HepG2 (cell line): ENCODE measurements around the gene PITX3. TPM values are rescaled to one million over a fixed set of nuclear protein-coding genes. Genes with fewer than 3 reads are reported as not detected.
A peak's percentile ranks its signal among the peaks of the same experiment; 100 is the strongest.

Experiments
- FOXP4 ChIP-seq: sonication (generic); formaldehyde crosslinking; IDR thresholded peaks from 2 replicates; pipeline ENCODE4 v1.4.0; 2020; ENCODE audit warnings: missing genetic modification reagents
- FUBP1 ChIP-seq: sonication (generic); formaldehyde crosslinking; IDR thresholded peaks from 2 replicates; pipeline ENCODE4 v1.5.1; 2020; ENCODE audit warnings: missing genetic modification reagents, mild to moderate bottlenecking, borderline replicate concordance
- PAWR ChIP-seq: sonication (generic); formaldehyde crosslinking; IDR thresholded peaks from 2 replicates; pipeline ENCODE4 v1.4.0; 2020; ENCODE audit warnings: missing genetic modification reagents, mild to moderate bottlenecking, borderline replicate concordance
- POGK ChIP-seq: sonication (generic); formaldehyde crosslinking; conservative IDR thresholded peaks from 2 replicates; pipeline ENCODE4 v1.8.0; 2022; ENCODE audit warnings: mild to moderate bottlenecking, moderate library complexity, missing genetic modification reagents
- RARG ChIP-seq: sonication (generic); formaldehyde crosslinking; IDR thresholded peaks from 2 replicates; pipeline ENCODE4 v1.4.0; 2020; ENCODE audit warnings: low read depth, mild to moderate bottlenecking, missing genetic modification reagents
- SRY ChIP-seq: sonication (generic); formaldehyde crosslinking; IDR thresholded peaks from 2 replicates; pipeline ENCODE4 v1.8.0; 2022; ENCODE audit warnings: mild to moderate bottlenecking, missing genetic modification reagents
- SSRP1 ChIP-seq: IDR thresholded peaks from 2 replicates; pipeline ENCODE4 v1.6.1; 2016; ENCODE audit warnings: control low read depth
- ZBTB43 ChIP-seq: sonication (generic); formaldehyde crosslinking; conservative IDR thresholded peaks from 2 replicates; pipeline ENCODE4 v1.4.0; 2020; ENCODE audit warnings: missing genetic modification reagents
- ZC3H4 ChIP-seq: sonication (generic); formaldehyde crosslinking; IDR thresholded peaks from 2 replicates; pipeline ENCODE4 v1.4.0; 2020; ENCODE audit warnings: missing genetic modification reagents, borderline replicate concordance
- ZNF121 ChIP-seq: sonication (generic); formaldehyde crosslinking; IDR thresholded peaks from 2 replicates; pipeline ENCODE4 v1.5.0; 2020; ENCODE audit warnings: mild to moderate bottlenecking, missing genetic modification reagents
- ZNF597 ChIP-seq: sonication (generic); formaldehyde crosslinking; IDR thresholded peaks from 2 replicates; pipeline ENCODE4 v1.5.0; 2020; ENCODE audit warnings: missing genetic modification reagents
- ZNF619 ChIP-seq: sonication (generic); formaldehyde crosslinking; IDR thresholded peaks from 2 replicates; pipeline ENCODE4 v1.4.0; 2020; ENCODE audit warnings: mild to moderate bottlenecking, missing genetic modification reagents
- polyA plus RNA-seq, 8 experiments: library from polyadenylated mRNA; depleted of rRNA in 3 of 8; stranded (reverse) in 7 of 8; unstranded in 1 of 8; fragments of >200 nt; fragmentation: Illumina TruSeq in 4 of 8; extraction: Trizol in 4 of 8; gene quantifications; 2 replicates each; pipeline versions ENCODE4 v1.2.1 to v1.2.3, GENCODE V29; 2011 to 2016; ENCODE audit warnings: low read depth in 4 of 8, missing spikeins in 1 of 8, mixed read lengths in 1 of 8; ENCODE audit not compliant: insufficient read depth in 1 of 8
- total RNA-seq, 5 experiments: library from RNA; depleted of rRNA; stranded (reverse); fragments of >200 nt; fragmentation: Illumina TruSeq; extraction: Trizol; gene quantifications; 2 replicates each; pipeline ENCODE4 v1.2.3, GENCODE V29; 2016; ENCODE audit warnings: low read depth in 1 of 5

Gene PITX3
- total and polyA plus RNA-seq, 2 of the 13 experiments (the other 11 are each of a cell fraction or from before 2014, with no cell fraction given) = not detected

- TF ChIP-seq FOXP4 (CRISPR knock-in tag) (no peak), ZNF619 (CRISPR knock-in tag) (no peak), ZC3H4 (CRISPR knock-in tag) (no peak), RARG (no peak), SSRP1 (CRISPR knock-in tag) (no peak), POGK (CRISPR knock-in tag) (no peak), SRY (CRISPR knock-in tag) (peak; percentile 60; the same call in 1 of the 2 replicates), PAWR (CRISPR knock-in tag) (no peak), ZNF597 (CRISPR knock-in tag) (no peak), ZBTB43 (CRISPR knock-in tag) (0 out of 2 replicates have a peak, but pooled peaks have one; percentile 18), ZNF121 (CRISPR knock-in tag) (no peak), FUBP1 (CRISPR knock-in tag) (no peak)
- TF ChIP-seq, all 625 proteins: peak for 12
These were observed 274 bp downstream of the PITX3 start (continued) for GRCh38 chr10:102241032-102241443.
